Right hindlimb (tissue), 1 donor: ENCODE measurements around the gene ST3GAL5.

ENCODE experiments used
- DNase-seq: peaks from one replicate; pipeline ENCODE4 v3.0.0-alpha.2; 2018

ST3GAL5 gene

GRCh38 chr2:85787282-85787980 lies 101.4 kb downstream of the ST3GAL5 start:
- peak; percentile 6 for DNase-seq
